ENCODE measurements around the gene DNAH12. TPM values are rescaled to one million over a fixed set of nuclear protein-coding genes. Genes with fewer than 3 reads are reported as not detected.

The DNAH12 gene
- 0.14 and 0.22 TPM in 2 replicates for total RNA-seq

GRCh38 chr3:57544181-57545125 is at the start of gene DNAH12:
TSS of gene DNAH12 (minus strand) at chr3:57544344. CDS start at chr3:57542870, 1,474 bp downstream.

GRCh38 chr3:57555738-57556458 is 11.8 kb upstream of the DNAH12 start, which contains the start of gene PDE12:
TSS of gene PDE12 (plus strand) at chr3:57556274. CDS start at chr3:57556380, 106 bp downstream.

GRCh38 chr3:57292159-57292896 is 251.8 kb downstream of the DNAH12 start, which contains the start of gene ASB14:
TSS of gene ASB14 (minus strand) at chr3:57292685. CDS start at chr3:57292033, 652 bp downstream.

Small RNA genes within 50 kb of the gene (small RNA-seq; reads per million reads assigned to genes)
- gene RF00019 (ENCODE audit: low replicate concordance) (not detected), gene RNU6-108P (ENCODE audit: low replicate concordance) (not detected), gene RNU6-1181P (ENCODE audit: low replicate concordance) (not detected), gene RNU6-483P (ENCODE audit: low replicate concordance) (not detected)

Other genes with a start within 250 kb of the DNAH12 start
- gene PDE12, start 11.9 kb upstream of the DNAH12 start, total RNA-seq, result 17.3 and 51.5 TPM in 2 replicates
- 374 and 428 TPM in 2 replicates for gene ARF4, start 53.0 kb upstream of the DNAH12 start, total RNA-seq
- 11.6 and 25.9 TPM in 2 replicates for gene DENND6A, start 148.7 kb upstream of the DNAH12 start, total RNA-seq
- 41.1 and 64.7 TPM in 2 replicates for gene SLMAP, start 212.0 kb upstream of the DNAH12 start, total RNA-seq